H1 (cell line): ENCODE data around the gene SRRM2. TPM values are rescaled to one million over a fixed set of nuclear protein-coding genes. Genes with fewer than 3 reads are reported as not detected.

Source experiments
- NANOG ChIP-seq: IDR thresholded peaks from 2 replicates; pipeline ENCODE4 v1.6.1; 2011; ENCODE audit warnings: low read length, low read depth, mild to moderate bottlenecking, inconsistent platforms; ENCODE audit not compliant: insufficient read depth, poor library complexity, severe bottlenecking
- SIN3A ChIP-seq, 2 experiments: IDR thresholded peaks in 1 of 2; conservative IDR thresholded peaks in 1 of 2; 2 replicates each; pipeline ENCODE4 v1.6.1; 2011 to 2012; ENCODE audit warnings: low read length in 2 of 2, improper control_type of control experiment in 1 of 2, low read depth in 1 of 2, mild to moderate bottlenecking in 1 of 2
- polyA plus RNA-seq, 7 experiments: library from polyadenylated mRNA; depleted of rRNA in 3 of 7; stranded (reverse) in 5 of 7; unstranded in 2 of 7; fragments of >200 nt in 5 of 7; fragments of 200-250 nt in 2 of 7; gene quantifications; 1 replicate in 5 of 7; 2 replicates in 1 of 7; 4 replicates in 1 of 7; pipeline versions ENCODE4 v1.2.1 to v1.2.3, GENCODE V29; 2011 to 2013; ENCODE audit warnings: missing spikeins in 2 of 7, mixed read lengths in 2 of 7
- total RNA-seq: library from RNA; stranded (reverse); fragmentation: NEBNext Ultra II Directional; extraction: Animal tissue kit (Norgen Biotek cat#: 25700); gene quantifications from 2 replicates; pipeline ENCODE4 v1.2.1, GENCODE V29; 2021

Gene SRRM2
- total and polyA plus RNA-seq, 2 of the 8 experiments (the other 6 are each of a cell fraction or from before 2014, with no cell fraction given) = 300 to 579 TPM

- no peak for TF ChIP-seq NANOG
- TF ChIP-seq SIN3A (conservative IDR thresholded peaks at IDR 0.05 in 1 of 2, IDR thresholded peaks at IDR 0.05 in 1 of 2; ENCODE audit: low read depth in 1 of 2, low read length in 2 of 2) = no peak
Measured at GRCh38 chr16:2769100-2769529, 16.7 kb downstream of the SRRM2 start (continued).
